Endothelial cell of hepatic sinusoid (primary cell): Measurements from ENCODE around the gene SRRT.

Source experiments
- in situ Hi-C: cut with HindIII; loops from 2 replicates; pipeline ENCODE4 v1.10.0; 2017; ENCODE audit warnings: low sequenced_read_pairs

The SRRT gene, protein sequence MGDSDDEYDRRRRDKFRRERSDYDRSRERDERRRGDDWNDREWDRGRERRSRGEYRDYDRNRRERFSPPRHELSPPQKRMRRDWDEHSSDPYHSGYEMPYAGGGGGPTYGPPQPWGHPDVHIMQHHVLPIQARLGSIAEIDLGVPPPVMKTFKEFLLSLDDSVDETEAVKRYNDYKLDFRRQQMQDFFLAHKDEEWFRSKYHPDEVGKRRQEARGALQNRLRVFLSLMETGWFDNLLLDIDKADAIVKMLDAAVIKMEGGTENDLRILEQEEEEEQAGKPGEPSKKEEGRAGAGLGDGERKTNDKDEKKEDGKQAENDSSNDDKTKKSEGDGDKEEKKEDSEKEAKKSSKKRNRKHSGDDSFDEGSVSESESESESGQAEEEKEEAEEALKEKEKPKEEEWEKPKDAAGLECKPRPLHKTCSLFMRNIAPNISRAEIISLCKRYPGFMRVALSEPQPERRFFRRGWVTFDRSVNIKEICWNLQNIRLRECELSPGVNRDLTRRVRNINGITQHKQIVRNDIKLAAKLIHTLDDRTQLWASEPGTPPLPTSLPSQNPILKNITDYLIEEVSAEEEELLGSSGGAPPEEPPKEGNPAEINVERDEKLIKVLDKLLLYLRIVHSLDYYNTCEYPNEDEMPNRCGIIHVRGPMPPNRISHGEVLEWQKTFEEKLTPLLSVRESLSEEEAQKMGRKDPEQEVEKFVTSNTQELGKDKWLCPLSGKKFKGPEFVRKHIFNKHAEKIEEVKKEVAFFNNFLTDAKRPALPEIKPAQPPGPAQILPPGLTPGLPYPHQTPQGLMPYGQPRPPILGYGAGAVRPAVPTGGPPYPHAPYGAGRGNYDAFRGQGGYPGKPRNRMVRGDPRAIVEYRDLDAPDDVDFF

DNA sequence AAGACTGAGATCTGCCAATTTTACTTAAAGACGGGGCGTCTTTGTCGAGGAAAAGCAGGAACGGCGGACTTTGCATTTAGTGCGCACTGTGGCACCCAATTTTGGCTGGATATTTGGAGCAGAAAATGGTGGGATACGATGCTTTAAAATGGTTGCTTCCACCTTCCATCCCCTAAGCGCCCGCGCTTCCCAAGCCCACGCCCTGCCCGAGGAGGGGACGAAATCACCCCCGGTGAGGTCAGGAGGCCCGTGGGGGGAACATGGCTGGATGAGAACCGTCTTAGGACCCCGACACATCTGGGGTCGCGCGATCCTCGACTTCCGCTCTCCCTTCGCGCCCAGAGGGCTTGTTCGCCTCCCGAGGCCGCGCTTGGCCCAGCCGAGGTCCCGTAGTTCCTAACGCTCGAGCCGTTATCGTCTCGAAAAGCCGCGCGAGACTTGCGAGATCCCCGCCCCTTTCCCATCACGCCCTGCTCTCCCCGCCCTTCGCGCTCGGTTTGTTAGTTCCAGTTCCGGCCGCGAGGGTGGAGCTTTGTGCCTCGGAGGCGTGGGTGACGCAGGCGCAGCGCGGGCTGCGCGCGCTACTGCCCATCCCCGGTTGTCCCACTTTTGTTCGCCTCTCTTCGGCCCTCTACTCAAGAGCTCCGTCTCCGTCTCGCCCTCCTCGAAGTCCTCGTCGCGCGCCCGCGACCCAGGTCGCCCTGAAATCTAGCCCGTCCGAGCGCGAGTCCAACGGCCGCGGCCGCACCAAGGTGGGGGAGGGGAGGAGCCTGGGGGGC, at the start of gene SRRT:
TSS of gene SRRT (plus strand) at position 527 of the 779 bp plus-strand sequence. CDS start 488 bp downstream, outside the sequence.
- in situ Hi-C loops: no loop called here

GRCh38 chr7:100825215-100825671, 49.7 kb upstream of the SRRT start:
- in situ Hi-C loops: loop anchor here (5.0 to 25.0 kb wide), 2 partner anchors 62 to 113 kb away; partner anchors contain the start of genes EPO, POP7 and UFSP1

DNA sequence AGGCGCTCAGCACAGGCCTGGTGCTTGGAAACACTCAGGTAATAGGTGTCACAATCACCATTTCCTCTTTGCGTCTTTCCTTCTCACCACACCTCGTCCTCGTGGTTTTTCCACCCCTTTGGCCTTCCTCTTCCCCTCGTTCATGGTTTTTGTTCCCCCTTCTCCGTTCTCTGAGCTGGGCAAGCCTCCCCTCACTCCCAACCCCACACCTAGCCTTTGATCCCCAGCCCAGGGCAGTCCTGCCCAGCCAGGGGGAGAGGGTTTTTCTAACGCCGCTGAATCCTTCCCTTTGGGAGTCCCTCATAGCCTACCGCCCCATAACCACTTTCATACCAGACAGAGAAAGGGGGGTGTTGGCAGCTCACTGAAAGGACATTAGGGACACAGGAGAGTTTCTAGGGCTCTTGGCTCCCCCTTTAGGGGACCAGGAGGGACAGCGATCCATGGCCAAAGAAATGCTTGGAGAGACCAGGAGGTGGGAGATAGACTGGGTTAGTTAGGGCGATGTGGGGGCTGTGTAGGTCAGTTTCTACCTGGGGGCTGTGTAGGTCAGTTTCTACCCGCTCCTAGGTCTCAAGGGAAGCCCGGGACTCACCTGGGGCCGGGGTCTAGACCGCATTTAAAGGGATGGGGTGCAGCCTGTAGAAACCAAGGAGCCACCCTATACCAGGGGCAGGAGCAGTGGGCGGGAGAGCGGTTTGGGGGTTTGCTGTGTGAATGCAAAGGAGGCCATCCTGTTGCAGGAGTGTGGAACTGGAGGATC, 49.0 kb upstream of the SRRT start:
- in situ Hi-C loops: loop anchor here (5.0 to 25.0 kb wide), 2 partner anchors 61 to 114 kb away; partner anchors contain the start of genes EPO, POP7 and UFSP1

GRCh38 chr7:100826514-100827329, 48.2 kb upstream of the SRRT start:
- in situ Hi-C loops: loop anchor here (5.0 to 25.0 kb wide), 2 partner anchors 61 to 114 kb away; partner anchors contain the start of genes EPO, POP7 and UFSP1

DNA sequence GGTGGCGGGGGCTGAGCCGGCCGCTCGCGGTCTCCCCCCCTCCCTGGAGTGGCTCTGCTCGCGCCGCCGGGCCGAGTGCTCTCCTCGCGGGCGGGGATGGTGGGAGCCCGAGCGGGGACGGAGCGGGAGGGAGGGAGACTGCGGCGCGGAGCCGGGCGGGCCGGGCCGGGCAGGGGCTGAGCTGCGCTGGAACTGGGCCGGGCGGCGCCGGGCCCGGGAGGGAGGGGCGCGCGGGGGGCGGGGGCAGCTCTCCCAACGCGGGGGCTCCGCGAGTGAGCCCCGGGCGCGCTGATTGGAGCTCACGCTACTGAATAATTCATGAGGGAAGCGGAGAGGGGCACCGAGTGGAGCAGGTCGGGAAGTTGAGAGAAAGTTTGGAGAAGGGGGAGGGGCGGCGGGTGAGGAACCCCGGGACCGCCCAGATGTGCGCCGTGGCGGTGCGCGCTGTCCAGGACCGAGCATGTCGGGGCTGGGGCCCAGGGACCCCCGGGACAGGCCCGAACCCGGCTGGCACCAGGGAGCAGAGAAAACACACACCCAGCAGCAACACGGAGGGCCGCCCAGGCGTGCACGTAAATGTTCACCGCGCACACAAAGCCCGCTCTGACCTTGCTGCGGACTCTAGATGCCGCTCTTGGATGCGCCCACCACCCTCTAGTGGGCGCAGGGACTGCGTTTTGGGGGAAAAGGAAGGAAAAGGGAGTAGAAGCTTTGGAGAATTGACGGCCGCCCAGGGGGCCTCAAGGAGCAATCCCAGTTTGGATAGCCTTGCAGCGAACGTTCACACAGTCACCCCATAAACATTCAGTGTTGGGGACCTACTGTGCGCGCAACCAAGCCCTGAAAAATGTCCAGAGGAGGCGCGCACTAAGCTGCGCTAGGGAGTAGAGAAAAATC, 47.3 kb upstream of the SRRT start, which contains the start of gene EPHB4:
TSS of gene EPHB4 (minus strand) at position 194 of the 897 bp plus-strand sequence. CDS start 493 bp downstream, outside the sequence.
- in situ Hi-C loops: loop anchor here (5.0 to 25.0 kb wide), 2 partner anchors 60 to 115 kb away; partner anchors contain the start of genes EPO, POP7 and UFSP1

- in situ Hi-C loops: loop anchor here (5.0 to 25.0 kb wide), 2 partner anchors 58 to 117 kb away; partner anchors contain the start of genes EPO, POP7 and UFSP1
Observed at GRCh38 chr7:100829150-100829716, 45.7 kb upstream of the SRRT start.

GRCh38 chr7:100830396-100830795, 44.5 kb upstream of the SRRT start:
- in situ Hi-C loops: loop anchor here (25.0 kb wide), 1 partner anchor 118 kb away; the partner anchor contains the start of genes EPO and POP7

GRCh38 chr7:100832281-100832633, 42.6 kb upstream of the SRRT start:
- in situ Hi-C loops: loop anchor here (25.0 kb wide), 1 partner anchor 120 kb away; the partner anchor contains the start of genes EPO and POP7

- in situ Hi-C loops: loop anchor here (25.0 kb wide), 1 partner anchor 124 kb away; the partner anchor contains the start of genes EPO and POP7
Observed at GRCh38 chr7:100835903-100836811, 38.7 kb upstream of the SRRT start.

DNA sequence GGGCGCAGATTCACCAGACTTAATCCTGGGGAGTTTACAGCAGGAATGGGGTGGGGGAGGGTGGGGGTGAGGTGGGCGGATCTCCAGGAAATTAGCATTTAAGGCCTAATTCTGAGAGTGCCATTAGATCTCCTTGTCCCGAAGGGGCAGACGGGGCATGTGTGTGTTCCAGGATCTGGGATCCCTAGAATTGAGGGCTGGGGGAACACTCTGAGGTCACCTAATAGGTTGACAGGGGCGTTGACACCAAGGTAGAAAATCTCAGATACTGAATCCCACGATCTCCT, 38.1 kb upstream of the SRRT start:
- in situ Hi-C loops: loop anchor here (25.0 kb wide), 1 partner anchor 124 kb away; the partner anchor contains the start of genes EPO and POP7

DNA sequence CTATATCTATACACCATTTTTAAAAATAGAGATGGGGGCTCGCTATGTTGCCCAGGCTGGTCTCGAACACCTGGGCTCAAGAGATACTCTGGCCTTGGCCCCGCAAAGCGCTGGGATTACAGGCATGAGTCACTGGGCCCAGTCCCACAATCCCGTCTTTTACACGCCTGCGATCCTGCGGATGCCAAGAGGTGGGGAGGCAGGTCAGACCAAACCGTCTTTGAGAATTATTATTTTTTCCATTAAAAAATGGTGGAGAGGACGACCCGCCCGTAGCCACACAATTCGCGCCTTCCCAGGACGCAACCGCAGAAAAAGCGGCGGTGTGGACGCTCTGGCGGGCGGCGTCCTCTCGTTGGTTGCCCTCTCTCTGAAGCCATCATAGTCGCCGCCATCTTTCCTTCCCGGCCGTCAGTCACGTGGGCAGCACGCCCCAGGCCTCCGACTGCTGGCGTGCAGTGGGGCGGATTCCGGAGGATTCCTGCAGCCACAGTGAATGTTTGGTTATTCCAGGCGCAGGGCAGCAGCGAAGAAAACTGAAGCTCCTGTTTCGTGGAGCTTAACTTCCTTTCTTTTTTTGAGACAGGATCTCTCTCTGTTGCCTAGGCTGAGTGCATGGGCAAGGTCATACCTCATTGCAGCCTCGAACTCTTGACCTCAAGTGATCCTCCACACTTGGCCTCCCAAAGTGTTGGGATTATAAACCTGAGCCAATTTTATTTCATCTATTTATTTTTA, 37.6 kb upstream of the SRRT start:
- in situ Hi-C loops: loop anchor here (25.0 kb wide), 1 partner anchor 125 kb away; the partner anchor contains the start of genes EPO and POP7

GRCh38 chr7:100839361-100839760, 35.5 kb upstream of the SRRT start:
- in situ Hi-C loops: loop anchor here (25.0 kb wide), 1 partner anchor 127 kb away; the partner anchor contains the start of genes EPO and POP7

- in situ Hi-C loops: loop anchor here (25.0 kb wide), 1 partner anchor 128 kb away; the partner anchor contains the start of genes EPO and POP7
Observed at GRCh38 chr7:100840470-100841100, 34.3 kb upstream of the SRRT start.

GRCh38 chr7:100847360-100847759, 27.5 kb upstream of the SRRT start:
- in situ Hi-C loops: loop anchor here (5.0 to 25.0 kb wide), 2 partner anchors 80 to 135 kb away; partner anchors contain the start of genes EPO and POP7
